Activated CD4-positive, alpha-beta T cell treated with anti-CD3 and anti-CD28 coated beads, Interleukin-2, amount 50 U/mL, for 24 hours (primary cell): ENCODE results near the gene SRD5A3.

Source experiments
- DNase-seq, 2 donors: peaks; one replicate each; pipeline ENCODE4 v3.0.0-alpha.2; 2020; ENCODE audit warnings: low read depth in 1 of 2, low spot score in 1 of 2

The SRD5A3 gene

DNA sequence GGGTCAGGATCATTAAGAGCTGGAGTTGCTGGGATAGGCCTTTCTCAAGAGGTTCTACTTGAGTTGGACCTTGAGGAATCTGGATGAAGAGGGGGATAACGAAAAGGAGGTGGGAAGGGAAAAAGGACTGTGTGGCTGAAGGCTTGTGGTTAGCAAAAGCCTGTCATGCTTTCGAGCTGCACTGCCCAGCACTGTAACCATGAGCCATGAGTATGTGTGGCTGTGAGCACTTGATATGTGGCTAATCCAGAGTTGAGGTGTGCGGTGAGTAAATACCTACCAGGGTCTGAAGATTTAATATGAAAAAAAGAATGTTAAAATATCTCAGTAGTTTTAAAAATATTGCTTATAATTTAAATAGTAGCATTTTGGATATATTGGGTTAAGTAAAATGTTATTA lies 61.1 kb downstream of the SRD5A3 start:
- no peak for DNase-seq

DNA sequence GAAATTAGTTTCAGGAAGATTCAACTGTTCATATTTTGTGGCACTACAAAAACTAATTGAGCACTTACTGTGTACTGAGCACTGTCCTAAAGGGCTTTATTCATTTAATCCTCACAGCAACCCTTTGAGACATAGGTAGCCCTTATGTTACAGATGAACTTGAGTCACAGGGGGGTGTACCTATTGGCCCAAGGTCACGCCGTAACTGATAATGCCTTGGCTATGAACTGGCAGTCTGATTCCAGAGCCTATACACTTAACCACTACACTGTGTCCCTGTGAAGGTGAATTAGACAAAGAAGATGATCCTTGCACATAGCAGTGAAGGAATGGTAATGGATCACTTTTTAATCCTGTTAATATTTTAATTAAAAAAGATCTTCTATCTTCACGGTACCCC lies 61.7 kb downstream of the SRD5A3 start:
- no peak for DNase-seq

DNA sequence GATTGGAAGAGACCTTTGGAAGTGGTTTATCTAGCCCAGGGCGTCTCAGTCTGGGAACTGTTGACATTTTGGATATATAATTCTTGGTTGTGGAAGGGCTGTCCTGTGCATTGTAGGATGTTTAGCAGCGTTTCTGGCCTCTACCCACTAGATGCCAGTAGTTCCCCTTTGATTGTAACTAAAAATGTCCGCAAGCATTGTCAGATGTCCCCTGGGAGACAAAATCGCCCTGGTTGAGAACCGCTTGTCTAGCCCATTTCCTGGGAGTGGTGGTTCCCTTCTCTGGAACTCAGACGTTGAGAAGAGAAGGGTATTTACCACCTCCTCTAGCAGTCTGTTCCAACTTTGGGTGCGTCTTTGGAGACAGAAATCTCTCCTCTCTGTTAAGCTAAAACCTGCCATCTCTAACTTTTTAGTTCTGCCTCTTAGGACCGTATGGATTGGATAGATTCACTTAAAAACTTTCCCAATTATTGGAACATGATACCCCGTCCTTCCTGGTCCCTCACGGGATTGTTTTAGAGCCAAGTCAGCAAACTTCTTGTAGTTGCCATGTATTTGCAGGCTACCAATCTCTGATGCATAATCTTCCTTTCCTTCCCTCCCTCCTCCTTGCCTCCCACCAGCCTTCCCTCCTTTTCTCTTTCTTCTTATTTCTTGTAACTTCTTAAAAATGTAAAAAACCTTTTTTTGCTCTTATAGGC lies 63.6 kb downstream of the SRD5A3 start:
- no peak for DNase-seq

DNA sequence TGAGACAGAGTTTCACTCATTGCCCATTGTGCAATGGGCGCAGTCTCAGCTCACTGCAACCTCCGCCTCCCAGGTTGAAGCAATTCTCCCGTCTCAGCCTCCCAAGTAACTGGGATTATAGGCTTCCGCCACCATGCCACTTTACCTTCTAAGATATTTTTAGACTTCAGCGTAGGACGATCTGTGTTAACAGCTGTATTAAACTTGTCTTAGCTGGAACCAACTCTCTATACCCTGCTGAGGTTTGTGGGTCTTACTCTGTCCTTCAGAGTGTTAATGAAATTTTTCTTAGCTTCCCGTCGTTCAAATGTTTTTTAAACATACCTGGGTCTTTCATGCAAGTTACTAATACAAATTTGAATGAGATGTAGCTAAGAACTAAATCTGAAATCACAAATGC lies 64.4 kb downstream of the SRD5A3 start:
- no peak for DNase-seq

DNA sequence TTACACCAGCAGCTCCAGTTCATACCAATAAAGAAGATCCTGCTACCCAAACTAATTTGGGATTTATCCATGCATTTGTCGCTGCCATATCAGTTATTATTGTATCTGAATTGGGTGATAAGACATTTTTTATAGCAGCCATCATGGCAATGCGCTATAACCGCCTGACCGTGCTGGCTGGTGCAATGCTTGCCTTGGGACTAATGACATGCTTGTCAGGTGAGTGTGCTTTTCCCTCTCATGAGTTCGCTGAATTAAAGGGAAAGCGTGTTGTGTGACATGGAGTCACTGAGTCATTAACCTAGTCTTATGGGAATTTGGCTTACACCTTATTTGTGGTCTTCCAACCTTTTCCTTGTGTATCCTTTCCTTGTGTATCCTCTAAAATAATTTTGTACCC lies 65.6 kb downstream of the SRD5A3 start:
- DNase-seq: no peak

DNA sequence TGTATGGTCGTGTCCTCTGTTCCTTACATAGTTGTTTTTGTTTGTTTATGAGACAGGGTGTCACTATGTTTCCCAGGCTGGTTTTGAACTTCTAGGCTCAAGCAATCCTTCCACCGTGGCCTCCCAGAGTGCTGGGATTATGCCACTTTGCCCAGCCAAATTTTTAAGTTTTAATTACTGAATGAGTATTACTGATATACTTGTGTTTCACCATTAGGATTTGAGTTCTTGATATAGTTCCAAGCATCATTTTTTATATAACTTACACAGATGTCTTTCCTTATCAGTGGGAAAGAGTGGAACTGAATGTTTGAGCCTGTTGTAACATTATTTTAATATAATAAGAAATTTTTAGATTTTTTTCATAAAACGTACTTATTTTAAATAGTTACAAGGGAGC lies 70.1 kb downstream of the SRD5A3 start:
- no peak for DNase-seq
